Natural killer cell (primary cell): ENCODE data around the gene KRT34. TPM values are rescaled to one million over a fixed set of nuclear protein-coding genes. Genes with fewer than 3 reads are reported as not detected.
A peak's percentile ranks its signal among the peaks of the same experiment; 100 is the strongest.

Experiments used
- ATAC-seq, 3 donors: fragments of 150-1000 bp in 2 of 3; fragments of 200-7000 bp in 1 of 3; cut with Tn5 transposase; 1 replicate in 1 of 3; 2 replicates in 2 of 3; pipeline ENCODE4 v1.10.0; 2021; ENCODE audit warnings: mild to moderate bottlenecking in 2 of 3, moderate library complexity in 2 of 3
- DNase-seq, 2 donors: peaks; one replicate each; pipeline versions ENCODE4 v3.0.0 to v3.0.0-alpha.2; 2013 to 2021; ENCODE audit warnings: mixed read lengths in 1 of 2
- H3K27ac ChIP-seq: one replicate; pipeline ENCODE4 v1.5.1; 2013; ENCODE audit warnings: mild to moderate bottlenecking, low read length
- H3K27me3 ChIP-seq: one replicate; pipeline ENCODE4 v1.6.1; 2013; ENCODE audit warnings: low read length; ENCODE audit not compliant: control insufficient read depth, insufficient read depth
- H3K36me3 ChIP-seq: one replicate; pipeline ENCODE4 v1.6.1; 2013; ENCODE audit warnings: low read length; ENCODE audit not compliant: control insufficient read depth, insufficient read depth
- H3K4me1 ChIP-seq: one replicate; pipeline ENCODE4 v1.6.1; 2013; ENCODE audit warnings: low read length; ENCODE audit not compliant: control insufficient read depth, insufficient read depth
- H3K4me3 ChIP-seq: one replicate; pipeline ENCODE4 v1.5.1; 2013; ENCODE audit warnings: low read length
- H3K9me3 ChIP-seq: one replicate; pipeline ENCODE4 v1.6.1; 2013; ENCODE audit warnings: low read length; ENCODE audit not compliant: control insufficient read depth, insufficient read depth
- H3K27ac Mint-ChIP-seq, 2 donors: one replicate each; pipeline ENCODE4 v1.8.0; 2022; ENCODE audit warnings: mild to moderate bottlenecking in 2 of 2, mixed read lengths in 2 of 2, moderate library complexity in 1 of 2
- H3K27me3 Mint-ChIP-seq, 2 donors: one replicate each; pipeline ENCODE4 v1.8.0; 2022; ENCODE audit warnings: low read depth in 2 of 2, mixed read lengths in 2 of 2
- H3K36me3 Mint-ChIP-seq: one replicate; pipeline ENCODE4 v1.8.0; 2022; ENCODE audit warnings: mixed read lengths
- H3K4me1 Mint-ChIP-seq, 2 donors: one replicate each; pipeline ENCODE4 v1.8.0; 2022; ENCODE audit warnings: mixed read lengths in 2 of 2
- H3K4me3 Mint-ChIP-seq: one replicate; pipeline ENCODE4 v1.8.0; 2022; ENCODE audit warnings: mild to moderate bottlenecking, moderate library complexity, mixed read lengths
- H3K9me3 Mint-ChIP-seq, 2 donors: one replicate each; pipeline ENCODE4 v1.8.0; 2022; ENCODE audit warnings: mixed read lengths in 2 of 2
- WGBS: methylation state at CpG from one replicate; pipeline ENCODE4 v1.1.7; 2013; ENCODE audit warnings: missing lambda C conversion rate; ENCODE audit not compliant: insufficient coverage; 5-methylcytosine and 5-hydroxymethylcytosine counted together
- intact Hi-C: fragments of 100-400 bp; cut with micrococcal nuclease; formaldehyde crosslinking; loops from one replicate; pipeline ENCODE4 v1.14.2; 2022
- total RNA-seq, 4 donors: library from RNA; stranded (reverse); fragments of 120-200 nt in 1 of 4; gene quantifications; one replicate each; pipeline versions ENCODE4 v1.2.3 to v1.2.4, GENCODE V29; 2013 to 2022
- TF ChIP-seq, protein P1 (sequence below): fragments of 200-600 bp; IDR thresholded peaks from one replicate; pipeline ENCODE4 v1.8.0; 2022; ENCODE audit warnings: antibody characterized with exemption

The KRT34 gene
- total RNA-seq, 3 donors from 2014 or later (not counting 1 experiment from before 2014, with no cell fraction given) = not detected

DNA sequence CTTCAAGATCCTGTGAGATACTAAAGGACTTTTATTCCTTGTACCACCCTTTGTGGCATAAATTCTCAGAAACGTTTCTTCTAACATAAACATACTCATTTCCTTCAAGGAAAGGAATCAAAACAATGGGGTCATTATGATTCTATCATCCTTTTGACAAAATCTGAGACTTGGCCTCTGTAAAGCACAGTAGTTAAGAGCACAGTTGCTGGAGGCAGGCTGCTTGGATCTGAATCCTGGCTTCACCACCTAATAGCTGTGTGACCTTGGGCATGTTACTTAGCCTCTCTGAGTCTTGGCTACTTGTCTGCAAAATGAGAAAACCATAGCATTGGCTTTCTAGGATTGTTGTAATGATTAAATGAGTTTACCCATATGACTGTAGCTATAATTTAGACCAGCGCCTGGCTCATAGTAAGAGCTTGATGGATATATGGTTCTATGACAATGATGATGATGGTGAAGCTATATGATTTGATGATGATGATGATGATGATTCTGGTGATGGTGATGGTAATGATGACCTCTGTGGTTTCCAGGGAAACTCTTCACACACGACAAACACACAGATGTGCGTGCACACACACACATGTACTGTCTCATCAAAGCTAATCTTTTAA lies 21.4 kb upstream of the KRT34 start:
- no peak for DNase-seq
- WGBS = 69% methylated on average over 4 of the region's 4 CpGs
- Histone ChIP-seq H3K9me3 (no peaks in the 10 kb centered on the region), H3K27ac (no peak overlapping the region), H3K4me1 (peaks cover 12% of the 10 kb centered on the region), H3K27me3 (no peaks in the 10 kb centered on the region), H3K4me3 (no peak overlapping the region), H3K36me3 (no peaks in the 10 kb centered on the region)
- peak in 1 of 3 donors; percentile 36 for ATAC-seq
- Mint-ChIP-seq H3K36me3 (no peaks in the 10 kb centered on the region), H3K27me3 (peaks cover 11 to 22% of the 10 kb centered on the region in 2 donors), H3K4me3 (no peak overlapping the region), H3K27ac (no peak overlapping the region), H3K4me1 (peaks cover 0 to 6% of the 10 kb centered on the region in 2 donors), H3K9me3 (no peaks in the 10 kb centered on the region)
- intact Hi-C loops = no loop called here
- TF ChIP-seq, protein P1, sequence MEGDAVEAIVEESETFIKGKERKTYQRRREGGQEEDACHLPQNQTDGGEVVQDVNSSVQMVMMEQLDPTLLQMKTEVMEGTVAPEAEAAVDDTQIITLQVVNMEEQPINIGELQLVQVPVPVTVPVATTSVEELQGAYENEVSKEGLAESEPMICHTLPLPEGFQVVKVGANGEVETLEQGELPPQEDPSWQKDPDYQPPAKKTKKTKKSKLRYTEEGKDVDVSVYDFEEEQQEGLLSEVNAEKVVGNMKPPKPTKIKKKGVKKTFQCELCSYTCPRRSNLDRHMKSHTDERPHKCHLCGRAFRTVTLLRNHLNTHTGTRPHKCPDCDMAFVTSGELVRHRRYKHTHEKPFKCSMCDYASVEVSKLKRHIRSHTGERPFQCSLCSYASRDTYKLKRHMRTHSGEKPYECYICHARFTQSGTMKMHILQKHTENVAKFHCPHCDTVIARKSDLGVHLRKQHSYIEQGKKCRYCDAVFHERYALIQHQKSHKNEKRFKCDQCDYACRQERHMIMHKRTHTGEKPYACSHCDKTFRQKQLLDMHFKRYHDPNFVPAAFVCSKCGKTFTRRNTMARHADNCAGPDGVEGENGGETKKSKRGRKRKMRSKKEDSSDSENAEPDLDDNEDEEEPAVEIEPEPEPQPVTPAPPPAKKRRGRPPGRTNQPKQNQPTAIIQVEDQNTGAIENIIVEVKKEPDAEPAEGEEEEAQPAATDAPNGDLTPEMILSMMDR = no peak

DNA sequence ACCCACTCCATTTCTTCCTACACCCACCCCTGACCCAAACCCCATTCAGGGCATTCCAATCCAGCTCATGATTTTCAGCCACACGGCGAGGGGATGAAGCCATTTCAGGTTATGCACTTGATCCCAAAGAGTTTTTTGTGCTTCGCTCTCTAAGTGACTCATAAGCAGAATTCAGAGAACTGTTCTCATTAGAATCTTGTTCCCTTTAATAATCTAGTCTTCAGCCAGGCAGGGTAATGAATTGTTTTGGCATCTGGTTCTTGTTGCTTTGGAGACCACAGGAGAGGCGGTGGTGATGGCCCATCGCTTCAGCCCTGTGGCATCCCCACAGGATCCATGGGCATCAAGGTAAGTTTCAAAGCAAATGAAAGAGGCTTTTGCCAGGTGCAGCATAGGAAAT lies 20.1 kb upstream of the KRT34 start:
- Mint-ChIP-seq H3K27ac (no peak overlapping the region), H3K4me3 (no peak overlapping the region), H3K9me3 (no peaks in the 10 kb centered on the region), H3K27me3 (peaks cover 17 to 22% of the 10 kb centered on the region in 2 donors), H3K36me3 (no peaks in the 10 kb centered on the region), H3K4me1 (peaks cover 0 to 6% of the 10 kb centered on the region in 2 donors)
- H3K9me3 ChIP-seq = no peaks in the 10 kb centered on the region
- DNase-seq (no peak), ATAC-seq (no peak)
- intact Hi-C loops = no loop called here
- H3K4me3 ChIP-seq = no peak overlapping the region
- TF ChIP-seq, protein P1 = no peak
- H3K27ac ChIP-seq = no peak overlapping the region
- 91% methylated on average over 5 of the region's 5 CpGs for WGBS
- H3K36me3 ChIP-seq = no peaks in the 10 kb centered on the region
- peaks cover 12% of the 10 kb centered on the region for H3K4me1 ChIP-seq
- H3K27me3 ChIP-seq = no peaks in the 10 kb centered on the region

DNA sequence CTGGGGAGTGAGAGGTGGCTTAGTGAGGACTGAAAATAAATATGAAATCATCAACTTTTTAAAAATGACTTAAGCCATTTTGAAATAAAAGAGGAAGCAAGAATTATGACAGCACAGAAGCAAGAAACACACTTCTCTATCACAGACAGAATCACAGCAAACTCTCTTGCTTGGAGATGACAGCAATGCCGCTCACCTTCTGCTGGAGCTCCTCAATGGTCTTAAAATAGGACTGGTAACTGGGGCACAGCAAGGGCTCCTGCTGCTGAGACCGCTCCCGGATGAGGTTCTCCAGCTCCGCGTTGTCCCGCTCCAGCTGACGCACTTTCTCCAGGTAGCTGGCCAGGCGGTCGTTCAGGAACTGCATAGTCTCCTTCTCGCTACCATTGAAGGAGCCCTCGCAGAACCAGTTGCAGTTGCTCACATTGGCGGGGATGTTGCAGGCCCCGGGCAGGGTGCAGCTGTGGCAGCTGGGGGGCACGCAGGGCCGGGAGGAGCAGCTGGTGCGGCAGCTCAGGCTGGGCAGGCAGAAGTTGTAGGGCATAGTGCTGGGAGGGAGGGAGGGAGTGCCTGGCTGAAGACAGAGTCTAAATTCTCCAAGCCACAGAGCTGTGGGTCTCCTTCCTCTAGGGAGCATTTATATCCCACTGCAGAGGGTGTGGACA lies 15.0 kb upstream of the KRT34 start, which contains the start of gene KRT31:
TSS of gene KRT31 (minus strand) at position 613 of the 665 bp plus-strand sequence. CDS start at position 544, 69 bp downstream.
- WGBS = 86% methylated on average over 16 of the region's 16 CpGs
- Mint-ChIP-seq H3K27me3 (peaks cover 13 to 17% of the 10 kb centered on the region in 2 donors), H3K4me1 (no peaks in the 10 kb centered on the region), H3K36me3 (no peaks in the 10 kb centered on the region), H3K27ac (no peak within 1 kb of the TSS), H3K9me3 (no peaks in the 10 kb centered on the region), H3K4me3 (no peak within 1 kb of the TSS)
- Histone ChIP-seq H3K36me3 (no peaks in the 10 kb centered on the region), H3K4me3 (no peak within 1 kb of the TSS), H3K4me1 (no peaks in the 10 kb centered on the region), H3K9me3 (no peaks in the 10 kb centered on the region), H3K27ac (no peak within 1 kb of the TSS), H3K27me3 (no peaks in the 10 kb centered on the region)
- TF ChIP-seq, protein P1 = no peak
- intact Hi-C loops = no loop called here
- ATAC-seq (no peak), DNase-seq (no peak)
